Mesendoderm (in vitro differentiated cells): Measurements from ENCODE around the gene PATL2. TPM values are rescaled to one million over a fixed set of nuclear protein-coding genes. Genes with fewer than 3 reads are reported as not detected.

Experiments
- DNase-seq: peaks from one replicate; pipeline ENCODE4 v3.0.0; 2013
- H2AK5ac ChIP-seq: 2 replicates; pipeline ENCODE4 v1.6.1; 2013; ENCODE audit warnings: low read length, inconsistent platforms
- H2BK120ac ChIP-seq: 2 replicates; pipeline ENCODE4 v1.6.1; 2013; ENCODE audit warnings: low read depth, mild to moderate bottlenecking, low read length, moderate library complexity, mixed read lengths
- H2BK15ac ChIP-seq: replicated peaks from 2 replicates; pipeline ENCODE4 v1.6.1; 2013; ENCODE audit warnings: low read depth, mild to moderate bottlenecking, moderate library complexity
- H2BK5ac ChIP-seq: 2 replicates; pipeline ENCODE4 v1.6.1; 2013; ENCODE audit warnings: low read length, inconsistent platforms
- H3K18ac ChIP-seq: 2 replicates; pipeline ENCODE4 v1.6.1; 2013; ENCODE audit warnings: mild to moderate bottlenecking, low read length, mixed read lengths
- H3K23ac ChIP-seq: one replicate; pipeline ENCODE4 v1.6.1; 2013; ENCODE audit warnings: low read length
- H3K27ac ChIP-seq: 2 replicates; pipeline ENCODE4 v1.5.1; 2013; ENCODE audit warnings: low read depth, mild to moderate bottlenecking, inconsistent platforms, low read length, moderate library complexity
- H3K27me3 ChIP-seq: 2 replicates; pipeline ENCODE4 v1.6.1; 2013; ENCODE audit warnings: low read length, control low read depth, mild to moderate bottlenecking, inconsistent platforms; ENCODE audit not compliant: insufficient read depth, poor library complexity
- H3K36me3 ChIP-seq: 2 replicates; pipeline ENCODE4 v1.6.1; 2013; ENCODE audit warnings: low read length, inconsistent platforms; ENCODE audit not compliant: control insufficient read depth, insufficient read depth
- H3K4ac ChIP-seq: one replicate; pipeline ENCODE4 v1.6.1; 2013; ENCODE audit warnings: low read depth, mild to moderate bottlenecking, low read length, moderate library complexity
- H3K4me1 ChIP-seq: 2 replicates; pipeline ENCODE4 v1.6.1; 2013; ENCODE audit warnings: low read depth, low read length, inconsistent platforms; ENCODE audit not compliant: control insufficient read depth
- H3K4me2 ChIP-seq: 2 replicates; pipeline ENCODE4 v1.6.1; 2013; ENCODE audit warnings: low read length
- H3K4me3 ChIP-seq: 2 replicates; pipeline ENCODE4 v1.5.1; 2013; ENCODE audit warnings: mild to moderate bottlenecking, low read length
- H3K56ac ChIP-seq: one replicate; pipeline ENCODE4 v1.6.1; 2013; ENCODE audit warnings: low read length
- H3K79me1 ChIP-seq: 2 replicates; pipeline ENCODE4 v1.6.1; 2013; ENCODE audit warnings: low read length, inconsistent platforms
- H3K79me2 ChIP-seq: 2 replicates; pipeline ENCODE4 v1.6.1; 2013; ENCODE audit warnings: mild to moderate bottlenecking, low read length; ENCODE audit not compliant: control insufficient read depth, insufficient read depth
- H3K9ac ChIP-seq: 2 replicates; pipeline ENCODE4 v1.6.1; 2013; ENCODE audit warnings: low read length, inconsistent platforms
- H4K5ac ChIP-seq: one replicate; pipeline ENCODE4 v1.6.1; 2013; ENCODE audit warnings: low read length
- H4K8ac ChIP-seq: one replicate; pipeline ENCODE4 v1.6.1; 2013; ENCODE audit warnings: low read depth, mild to moderate bottlenecking, control low read depth, low read length, moderate library complexity
- WGBS: extraction: QIAGEN DNeasy Blood & Tissue Kit; methylation state at CpG from one replicate; pipeline ENCODE4 v1.1.7; 2013; ENCODE audit warnings: low lambda C conversion rate, missing lambda C conversion rate; ENCODE audit not compliant: insufficient coverage; ENCODE audit errors: extremely low coverage; 5-methylcytosine and 5-hydroxymethylcytosine counted together
- small RNA-seq: library from polyadenylated mRNA; stranded (forward); fragments of <200 nt; extraction: miRNeasy Mini kit (QIAGEN cat#:217004); gene quantifications from one replicate; pipeline ENCODE3, GENCODE V24; 2013; ENCODE audit not compliant: insufficient read depth

PATL2 gene

GRCh38 chr15:44616974-44617373, 94.1 kb downstream of the PATL2 start:
- no CpG with 5 or more reads among the region's 2 CpGs for WGBS
- Histone ChIP-seq H4K5ac (no peak overlapping the region), H3K4me3 (no peak overlapping the region), H2BK5ac (no peak overlapping the region), H2AK5ac (no peak overlapping the region), H2BK15ac (no peak overlapping the region), H3K4me1 (no peaks in the 10 kb centered on the region), H3K18ac (no peak overlapping the region), H3K9ac (no peak overlapping the region), H3K23ac (no peak overlapping the region), H3K79me2 (no peaks in the 10 kb centered on the region), H3K36me3 (no peaks in the 10 kb centered on the region), H3K27ac (no peak overlapping the region), H3K4ac (no peak overlapping the region), H4K8ac (no peak overlapping the region), H3K4me2 (no peak overlapping the region), H3K27me3 (no peaks in the 10 kb centered on the region), H3K79me1 (no peaks in the 10 kb centered on the region), H2BK120ac (no peak overlapping the region), H3K56ac (no peak overlapping the region)
- no peak for DNase-seq

Small RNAs within 50 kb of the gene (small RNA-seq; reads per million reads assigned to genes)
- not detected for gene RF00019
